ENCODE data around the gene GON4L.
"Not testable (repeated sequence)": the region's sequence is repeated elsewhere in the genome, so short reads cannot be mapped to it uniquely, and the experiment has no call there.

Gene GON4L

DNA sequence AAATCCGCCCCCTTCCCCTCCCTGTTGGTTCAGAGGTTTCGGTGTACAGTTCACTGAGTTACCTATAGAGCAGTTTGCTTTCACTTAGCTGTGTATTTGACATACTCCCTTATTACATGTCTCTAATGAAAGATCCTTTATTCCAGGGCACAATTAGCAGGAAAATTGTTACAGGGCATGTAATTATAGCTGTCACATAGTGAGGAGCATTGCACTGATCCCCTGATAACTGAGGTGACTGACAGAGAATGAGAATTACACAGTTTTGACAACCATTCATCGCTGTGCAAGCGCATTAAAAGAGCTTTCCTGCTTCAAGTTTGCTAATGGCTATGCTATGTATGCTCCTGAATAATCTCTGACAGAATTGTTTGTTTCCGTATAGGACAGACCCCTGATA is 141.2 kb downstream of the GON4L start:
- H3K4me3 ChIP-seq (replicated peaks; ENCODE audit: low read depth, low read length) = no peak overlapping the region
- no peak for TF ChIP-seq CTCF (IDR thresholded peaks at IDR 0.05; ENCODE audit: low read length, missing control alignments)
- DNase-seq (ENCODE audit: low read depth) = no peak

DNA sequence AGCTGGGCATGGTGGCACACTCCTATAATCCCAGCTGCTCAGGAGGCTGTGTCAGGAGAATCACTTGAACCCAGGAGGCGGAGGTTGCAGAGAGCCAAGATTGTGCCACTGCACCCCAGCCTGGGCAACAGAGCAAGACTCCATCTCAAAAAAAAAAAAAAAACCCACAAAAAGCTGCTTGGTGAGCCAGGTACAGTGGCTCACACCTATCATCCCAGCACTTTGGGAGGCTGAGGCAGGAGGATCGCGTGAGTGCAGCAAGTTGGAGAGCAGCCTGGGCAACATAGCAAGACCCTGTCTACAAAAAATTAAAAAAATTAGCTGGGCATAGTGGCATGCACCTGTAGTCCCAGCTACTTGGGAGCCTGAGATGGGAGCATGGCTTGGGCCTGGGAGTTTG is 142.0 kb downstream of the GON4L start:
- not testable (repeated sequence) for DNase-seq (ENCODE audit: low read depth); H3K4me3 ChIP-seq (replicated peaks; ENCODE audit: low read depth, low read length)

GRCh38 chr1:155713075-155713474 is 143.9 kb downstream of the GON4L start:
- no peak overlapping the region for H3K4me3 ChIP-seq (replicated peaks; ENCODE audit: low read depth, low read length)
- TF ChIP-seq CTCF (IDR thresholded peaks at IDR 0.05; ENCODE audit: low read length, missing control alignments) = no peak
- DNase-seq (ENCODE audit: low read depth) = no peak

GRCh38 chr1:155712636-155713035 is 144.4 kb downstream of the GON4L start:
- TF ChIP-seq CTCF (IDR thresholded peaks at IDR 0.05; ENCODE audit: low read length, missing control alignments) = peak; percentile 16
- not testable (repeated sequence) for DNase-seq (ENCODE audit: low read depth)

DNA sequence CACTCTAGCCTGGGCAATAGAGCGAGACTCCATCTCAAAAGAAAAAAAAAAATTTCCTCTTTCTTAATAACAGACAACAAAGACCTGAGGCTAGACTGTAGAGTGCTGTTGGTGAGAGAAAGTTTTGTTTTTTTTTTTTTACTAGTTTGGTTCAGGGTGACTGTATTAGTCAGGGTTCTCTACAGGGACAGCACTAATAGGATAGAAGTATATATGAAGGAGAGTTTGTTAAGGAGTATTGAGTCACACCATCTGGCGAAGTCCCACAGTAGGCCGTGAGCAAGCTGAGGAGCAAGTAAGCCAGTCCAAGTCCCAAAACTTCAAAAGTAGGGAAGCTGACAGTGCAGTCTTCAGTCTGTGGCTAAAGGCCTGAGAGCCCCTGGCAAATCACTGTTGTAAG is 145.6 kb downstream of the GON4L start:
- DNase-seq (ENCODE audit: low read depth); H3K4me3 ChIP-seq (replicated peaks; ENCODE audit: low read depth, low read length): not testable (repeated sequence)

More at GRCh38 chr1:155712636-155713035, 144.4 kb downstream of the GON4L start:
- not testable (repeated sequence) for H3K4me3 ChIP-seq (replicated peaks; ENCODE audit: low read depth, low read length)

- H3K4me3 ChIP-seq (replicated peaks; ENCODE audit: low read depth, low read length) = no peak overlapping the region
- DNase-seq (ENCODE audit: low read depth) = no peak
- TF ChIP-seq CTCF (IDR thresholded peaks at IDR 0.05; ENCODE audit: low read length, missing control alignments) = no peak
Observed at GRCh38 chr1:155709391-155709790, 147.6 kb downstream of the GON4L start.

DNA sequence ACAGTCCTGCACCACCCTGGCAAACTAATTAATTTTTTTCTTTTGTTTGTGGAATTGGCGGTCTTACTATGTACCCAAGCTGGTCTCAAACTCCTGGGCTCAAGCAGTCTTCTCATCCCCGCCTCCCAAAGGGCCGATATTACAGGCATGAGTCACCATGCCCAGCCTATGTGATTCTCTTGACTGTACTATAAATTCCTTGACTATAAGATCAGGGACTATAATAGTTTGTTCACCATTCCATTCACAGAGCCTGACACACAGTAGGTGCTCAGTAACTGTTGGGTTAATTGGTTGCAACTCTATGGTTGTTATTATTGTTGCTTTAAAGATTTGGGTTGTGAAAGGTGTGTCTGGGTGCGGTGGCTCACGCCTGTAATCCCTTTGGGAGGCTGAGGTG is 150.9 kb downstream of the GON4L start:
- no peak for TF ChIP-seq CTCF (IDR thresholded peaks at IDR 0.05; ENCODE audit: low read length, missing control alignments)
- peak; percentile 48 for DNase-seq (ENCODE audit: low read depth)
- no peak overlapping the region for H3K4me3 ChIP-seq (replicated peaks; ENCODE audit: low read depth, low read length)

DNA sequence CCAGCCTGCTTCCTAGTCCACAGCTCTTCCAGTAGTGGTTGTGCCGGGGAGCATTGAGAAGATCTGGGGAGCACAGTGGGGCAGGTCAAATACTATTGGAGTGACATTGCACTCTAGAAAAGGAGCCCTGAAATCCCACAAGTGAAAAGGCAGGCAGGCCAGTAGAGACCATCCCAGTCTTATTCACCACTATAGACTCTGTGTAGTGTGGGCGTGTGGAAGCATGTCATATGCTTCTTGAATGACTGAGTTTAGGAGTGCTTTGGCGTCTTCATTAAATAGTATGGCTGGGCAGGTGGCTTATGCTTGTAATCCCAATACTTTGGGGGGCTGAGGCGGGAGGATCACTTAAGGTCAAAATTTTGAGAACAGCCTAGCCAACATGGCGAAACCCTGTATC is 152.6 kb downstream of the GON4L start:
- not testable (repeated sequence) for DNase-seq (ENCODE audit: low read depth); H3K4me3 ChIP-seq (replicated peaks; ENCODE audit: low read depth, low read length)

GRCh38 chr1:155703216-155703615 is 153.8 kb downstream of the GON4L start:
- TF ChIP-seq CTCF (IDR thresholded peaks at IDR 0.05; ENCODE audit: low read length, missing control alignments) = no peak
- no peak overlapping the region for H3K4me3 ChIP-seq (replicated peaks; ENCODE audit: low read depth, low read length)
- no peak for DNase-seq (ENCODE audit: low read depth)

- DNase-seq (ENCODE audit: low read depth); H3K4me3 ChIP-seq (replicated peaks; ENCODE audit: low read depth, low read length): not testable (repeated sequence)
Observed at GRCh38 chr1:155701675-155702074, 155.3 kb downstream of the GON4L start.
